HG03139 (cell line): ENCODE results near the gene SLC45A2.
"Not testable (repeated sequence)": the region's sequence is repeated elsewhere in the genome, so short reads cannot be mapped to it uniquely, and the experiment has no call there.

Experiments used
- ATAC-seq: cut with Tn5 transposase; IDR thresholded peaks from one replicate; pipeline ENCODE4 v1.9.1; 2021; ENCODE audit not compliant: unreplicated experiment

SLC45A2 gene

DNA sequence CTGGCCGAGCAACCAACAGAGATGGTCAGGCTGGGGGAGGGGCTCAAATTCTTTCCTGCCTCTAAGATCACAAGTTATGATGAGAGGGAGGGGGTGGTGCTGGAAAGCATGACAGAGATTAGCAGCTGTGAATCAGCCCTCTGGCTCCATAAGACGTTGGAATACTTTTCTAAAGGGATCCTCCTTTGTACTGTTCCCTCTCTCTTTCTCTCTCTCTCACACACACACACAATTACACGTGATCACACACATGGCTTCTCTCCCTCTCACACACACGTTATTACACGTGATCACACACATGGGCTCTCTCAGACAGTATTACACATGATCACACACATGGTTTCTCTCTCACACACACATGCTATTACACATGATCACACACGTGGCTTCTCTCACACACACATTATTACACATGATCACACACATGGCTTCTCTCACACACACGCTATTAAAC is at the start of gene SLC45A2:
Gene SLC45A2 (minus strand): TSS at position 23 of the 454 bp plus-strand sequence. CDS start 110 bp downstream, outside the sequence.
- ATAC-seq: no peak

DNA sequence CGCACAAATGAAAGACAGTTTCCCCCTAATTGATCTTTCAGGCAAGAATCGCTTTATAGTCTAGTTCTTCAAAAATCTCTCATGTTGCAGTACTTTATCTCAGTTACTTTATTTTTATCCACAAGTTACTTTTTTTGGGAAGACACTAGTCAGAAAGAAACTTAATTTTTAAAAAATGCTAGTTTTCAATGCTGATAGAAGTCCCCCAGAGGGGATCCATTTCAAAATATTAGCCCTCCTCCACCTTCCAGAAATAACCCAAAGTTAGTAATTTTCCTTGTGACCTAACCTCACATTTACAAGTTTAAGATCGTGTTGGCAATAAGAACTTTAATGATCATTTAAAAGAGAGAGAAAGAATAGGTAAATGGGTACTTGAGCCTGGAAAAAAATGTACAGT is 47.5 kb upstream of the SLC45A2 start:
- no peak for ATAC-seq

- ATAC-seq: no peak
These were observed 46.6 kb upstream of the SLC45A2 start for GRCh38 chr5:34031117-34031516.

- not testable (repeated sequence) for ATAC-seq
These were observed 46.1 kb upstream of the SLC45A2 start for GRCh38 chr5:34030585-34030984.

- no peak for ATAC-seq
These were observed 45.6 kb upstream of the SLC45A2 start for GRCh38 chr5:34030048-34030447.

DNA sequence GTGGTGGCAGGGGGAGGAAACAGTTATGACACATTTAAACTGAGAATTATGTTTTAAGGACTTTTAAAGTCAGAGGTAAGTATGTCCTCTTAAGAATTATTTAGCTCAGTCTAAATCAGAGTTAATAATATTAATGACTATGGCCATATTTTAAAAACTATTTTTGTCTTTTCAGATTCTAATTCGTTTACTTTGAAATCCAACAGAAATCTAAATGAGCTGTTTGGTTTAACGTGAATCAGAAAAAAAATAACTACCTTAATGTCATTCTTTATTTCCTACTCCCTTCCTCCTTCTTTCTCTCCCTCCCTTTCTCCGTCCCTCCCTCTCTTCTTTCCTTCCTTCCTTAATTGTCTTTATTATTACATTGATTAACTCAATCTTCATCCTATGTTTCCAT is 43.9 kb upstream of the SLC45A2 start:
- no peak for ATAC-seq

DNA sequence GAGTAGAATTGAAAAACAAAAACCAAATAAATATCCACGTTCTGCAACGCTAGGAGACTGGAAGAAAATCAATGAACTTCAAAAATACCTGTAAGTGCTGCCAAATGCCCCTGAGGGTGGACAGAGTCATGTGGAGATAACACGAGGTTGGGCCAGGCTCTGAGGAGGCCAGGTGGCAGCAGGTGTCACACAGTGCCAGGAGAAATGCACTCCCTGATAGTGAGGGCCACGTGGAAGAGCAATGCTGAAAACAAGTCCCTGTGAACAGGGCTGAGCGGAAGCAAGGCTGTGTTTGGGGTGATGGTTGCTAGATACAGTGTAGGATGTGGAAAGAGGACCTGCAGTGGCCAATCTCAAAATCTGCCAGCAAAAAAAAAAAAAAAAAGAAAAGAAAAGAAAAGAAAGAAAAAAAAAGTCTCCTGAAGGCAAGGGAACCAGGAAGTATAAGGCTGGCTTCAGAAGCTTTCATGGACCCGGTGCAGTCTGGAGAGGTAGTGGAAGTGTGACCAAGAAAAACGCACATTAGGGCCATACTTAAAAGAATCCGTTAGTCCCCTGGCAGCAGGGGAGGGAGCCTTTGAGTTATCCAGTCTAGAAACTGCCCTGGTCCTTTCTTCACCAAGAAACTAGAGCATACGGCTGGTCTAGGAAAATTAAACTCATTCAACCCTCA is 41.7 kb upstream of the SLC45A2 start:
- ATAC-seq: no peak

DNA sequence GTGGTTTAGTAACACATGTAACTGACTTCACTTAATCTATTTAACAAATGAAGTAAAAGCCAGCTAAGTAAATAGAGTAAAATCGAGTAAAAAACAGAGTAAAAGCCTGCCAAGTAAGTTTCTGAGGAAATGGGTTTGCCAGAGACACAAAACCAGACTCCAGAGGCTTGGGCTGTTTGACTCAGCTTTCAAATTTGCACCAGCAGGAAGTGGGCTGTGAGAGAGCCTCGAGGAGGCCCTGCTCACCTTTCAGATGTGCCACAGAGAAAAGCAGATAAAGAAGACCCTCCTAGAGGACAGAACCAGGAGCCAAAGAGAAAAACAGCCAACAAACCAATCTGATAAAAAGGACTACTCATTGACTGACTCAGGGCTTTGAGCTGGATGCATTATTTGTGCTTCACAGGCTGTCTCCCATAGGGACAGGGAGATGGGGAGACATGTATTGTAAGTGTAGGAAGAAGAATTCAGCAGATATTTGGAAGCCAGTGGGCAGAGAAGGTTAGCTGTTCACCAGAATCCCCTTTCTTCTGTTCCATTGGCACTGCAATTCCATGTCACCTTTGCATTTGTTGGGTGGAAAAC is 37.7 kb upstream of the SLC45A2 start:
- ATAC-seq: peak; percentile 94

DNA sequence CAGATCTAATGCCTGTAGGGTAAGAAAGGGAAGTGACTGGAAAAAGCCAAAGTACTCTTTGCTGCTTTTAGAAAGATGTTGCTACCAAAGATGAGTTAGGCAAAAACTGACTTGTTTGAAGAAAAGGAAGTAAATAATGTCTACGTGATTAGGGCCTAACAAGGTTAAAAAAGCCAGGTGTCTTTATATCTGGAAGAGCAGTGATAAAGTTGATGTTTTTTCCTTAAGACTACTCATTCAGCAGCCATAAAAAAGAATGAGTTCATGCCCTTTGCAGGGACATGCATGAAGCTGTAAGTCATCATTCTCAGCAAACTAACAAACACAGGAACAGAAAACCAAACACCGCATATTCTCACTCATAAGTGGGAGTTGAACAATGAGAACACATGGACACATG is 36.8 kb upstream of the SLC45A2 start:
- ATAC-seq: no peak

DNA sequence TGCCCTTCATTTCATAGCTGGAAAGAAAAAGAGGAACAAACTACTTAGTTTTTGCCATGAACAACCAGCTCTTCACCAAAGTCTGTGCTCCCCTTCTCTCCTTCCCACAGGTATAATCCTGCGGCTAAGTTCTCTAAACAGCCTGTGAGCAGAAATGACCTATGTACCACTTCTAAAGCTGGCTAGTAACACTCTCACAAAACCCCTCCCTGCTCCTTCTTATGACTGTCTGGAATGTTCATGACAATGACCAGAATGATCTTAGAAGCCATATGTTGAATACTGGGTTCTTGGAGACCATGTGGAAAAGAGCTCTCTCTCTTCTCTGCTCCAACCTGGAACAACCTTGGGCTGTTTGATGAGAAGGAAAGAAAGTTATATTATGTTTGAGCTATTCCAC is 36.2 kb upstream of the SLC45A2 start:
- no peak for ATAC-seq

DNA sequence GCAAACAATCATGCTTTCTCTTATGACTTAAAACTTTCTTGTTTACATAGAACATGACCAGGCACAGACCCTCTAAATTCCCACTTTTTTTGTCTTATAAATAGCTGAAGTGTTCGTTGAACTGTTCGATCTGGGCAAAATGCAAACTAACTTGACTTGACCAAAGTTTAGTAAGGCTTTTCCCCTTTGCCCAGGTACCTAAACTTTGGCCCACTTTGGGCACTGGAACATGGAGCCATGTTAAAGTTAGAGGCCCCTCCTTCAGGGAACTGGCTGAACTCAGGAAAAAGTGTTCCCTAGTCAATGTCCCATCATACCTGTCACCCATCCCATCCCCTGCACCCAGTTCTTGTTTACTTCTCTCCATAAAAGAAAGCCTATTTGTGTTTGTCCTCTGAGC is 32.8 kb upstream of the SLC45A2 start:
- ATAC-seq: no peak

GRCh38 chr5:34016750-34017149 is 32.3 kb upstream of the SLC45A2 start:
- ATAC-seq: no peak

GRCh38 chr5:34016222-34016621 is 31.7 kb upstream of the SLC45A2 start:
- ATAC-seq: no peak

- ATAC-seq: no peak
These were observed 30.8 kb upstream of the SLC45A2 start for GRCh38 chr5:34015120-34015822.

- no peak for ATAC-seq
These were observed 30.1 kb upstream of the SLC45A2 start for GRCh38 chr5:34014626-34015025.

DNA sequence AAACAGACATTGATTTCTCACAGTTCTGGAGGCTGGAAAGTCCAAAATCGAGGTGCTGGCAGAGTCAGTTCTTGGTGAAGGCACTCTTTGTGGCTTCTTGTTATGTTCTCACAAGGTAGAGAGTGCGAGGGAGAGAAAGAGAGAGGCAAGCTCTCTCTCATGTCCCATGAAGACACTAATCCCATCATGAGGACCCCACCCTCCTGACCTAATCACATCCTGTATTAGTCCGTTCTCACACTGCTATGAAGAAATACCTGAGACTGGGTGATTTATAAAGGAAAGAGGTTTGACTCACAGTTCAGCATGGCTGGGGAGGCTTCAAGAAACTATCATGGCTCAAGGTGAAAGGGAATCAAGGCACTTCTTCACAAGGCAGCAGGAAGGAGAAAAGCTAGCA is 29.1 kb upstream of the SLC45A2 start:
- ATAC-seq: no peak

DNA sequence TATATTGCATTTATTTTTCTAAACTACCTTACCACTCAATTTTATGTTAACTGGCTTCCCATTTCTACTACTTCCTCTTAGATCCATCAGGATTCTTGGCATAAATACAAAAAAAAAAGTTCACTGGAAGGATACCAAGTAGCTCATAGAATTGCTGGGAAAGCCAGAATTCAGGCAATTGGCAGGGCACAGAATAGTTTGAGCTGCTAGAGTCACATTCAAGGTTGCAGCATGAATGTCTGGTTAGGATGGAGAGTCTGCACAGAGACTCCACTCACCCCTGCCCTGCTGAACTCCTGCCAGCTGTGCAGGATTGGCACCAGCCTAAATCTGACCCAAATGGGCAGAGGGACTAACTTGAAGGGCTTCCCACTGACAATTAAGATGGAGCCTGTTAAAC is 28.3 kb upstream of the SLC45A2 start:
- no peak for ATAC-seq

GRCh38 chr5:34011536-34011935 is 27.0 kb upstream of the SLC45A2 start:
- no peak for ATAC-seq

DNA sequence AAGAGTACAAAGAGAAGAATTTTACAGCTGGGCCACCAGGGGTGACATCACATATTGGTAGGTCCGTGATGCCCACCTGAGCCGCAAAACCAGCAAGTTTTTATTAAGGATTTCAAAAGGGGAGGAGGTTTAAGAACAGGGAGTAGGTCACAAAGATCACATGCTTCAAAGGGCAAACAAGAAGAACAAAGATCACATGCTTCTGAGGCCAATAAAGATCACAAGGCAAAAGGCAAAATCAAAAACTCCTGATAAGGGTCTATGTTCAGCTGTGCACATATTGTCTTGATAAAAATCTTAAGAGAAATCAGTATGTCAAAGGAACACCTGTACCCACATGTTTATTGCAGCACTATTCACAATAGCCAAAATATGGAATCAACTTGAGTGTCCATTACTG is 25.7 kb upstream of the SLC45A2 start:
- ATAC-seq: not testable (repeated sequence)

- ATAC-seq: no peak
These were observed 25.1 kb upstream of the SLC45A2 start for GRCh38 chr5:34009610-34010009.

- no peak for ATAC-seq
These were observed 24.3 kb upstream of the SLC45A2 start for GRCh38 chr5:34008802-34009201.
